ENCODE results near the gene MTR.
"Not testable (repeated sequence)": the region's sequence is repeated elsewhere in the genome, so short reads cannot be mapped to it uniquely, and the experiment has no call there.

DNA sequence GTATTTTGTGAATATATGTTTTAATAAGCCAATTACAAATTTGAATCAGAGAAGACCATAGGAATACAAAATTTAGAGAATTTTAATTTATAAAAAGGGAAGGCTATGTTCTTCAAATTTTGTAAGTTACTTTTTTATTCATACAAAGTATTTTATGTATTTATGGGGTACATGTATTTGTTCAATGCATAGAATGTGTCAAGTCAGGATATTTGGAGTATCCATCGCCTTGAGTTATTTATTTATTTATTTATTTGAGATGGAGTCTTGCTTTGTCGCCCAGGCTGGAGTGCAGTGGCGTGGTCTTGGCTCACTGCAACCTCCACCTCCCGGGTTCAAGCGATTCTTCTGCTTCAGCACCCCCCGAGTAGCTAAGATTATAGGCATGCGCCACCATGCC, 116.0 kb downstream of the MTR start:
- TF ChIP-seq, protein P1, sequence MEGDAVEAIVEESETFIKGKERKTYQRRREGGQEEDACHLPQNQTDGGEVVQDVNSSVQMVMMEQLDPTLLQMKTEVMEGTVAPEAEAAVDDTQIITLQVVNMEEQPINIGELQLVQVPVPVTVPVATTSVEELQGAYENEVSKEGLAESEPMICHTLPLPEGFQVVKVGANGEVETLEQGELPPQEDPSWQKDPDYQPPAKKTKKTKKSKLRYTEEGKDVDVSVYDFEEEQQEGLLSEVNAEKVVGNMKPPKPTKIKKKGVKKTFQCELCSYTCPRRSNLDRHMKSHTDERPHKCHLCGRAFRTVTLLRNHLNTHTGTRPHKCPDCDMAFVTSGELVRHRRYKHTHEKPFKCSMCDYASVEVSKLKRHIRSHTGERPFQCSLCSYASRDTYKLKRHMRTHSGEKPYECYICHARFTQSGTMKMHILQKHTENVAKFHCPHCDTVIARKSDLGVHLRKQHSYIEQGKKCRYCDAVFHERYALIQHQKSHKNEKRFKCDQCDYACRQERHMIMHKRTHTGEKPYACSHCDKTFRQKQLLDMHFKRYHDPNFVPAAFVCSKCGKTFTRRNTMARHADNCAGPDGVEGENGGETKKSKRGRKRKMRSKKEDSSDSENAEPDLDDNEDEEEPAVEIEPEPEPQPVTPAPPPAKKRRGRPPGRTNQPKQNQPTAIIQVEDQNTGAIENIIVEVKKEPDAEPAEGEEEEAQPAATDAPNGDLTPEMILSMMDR (IDR thresholded peaks at IDR 0.05) = not testable (repeated sequence)
- not testable (repeated sequence) for TF ChIP-seq POLR2A (IDR thresholded peaks at IDR 0.05)
